GM23338 (cell line): ENCODE measurements around the gene ZNF708. TPM values are rescaled to one million over a fixed set of nuclear protein-coding genes. Genes with fewer than 3 reads are reported as not detected.

ENCODE experiments used
- CTCF ChIP-seq, 2 experiments: fragments of 200-600 bp in 1 of 2; sonication (generic) in 1 of 2; conservative IDR thresholded peaks; 2 replicates each; pipeline versions ENCODE4 v1.5.1 to v1.6.1; 2016 to 2017; ENCODE audit warnings: antibody characterized with exemption in 2 of 2, low read depth in 2 of 2, mild to moderate bottlenecking in 2 of 2, moderate library complexity in 1 of 2
- POLR2AphosphoS5 ChIP-seq: IDR thresholded peaks from 2 replicates; pipeline ENCODE4 v1.6.1; 2016; ENCODE audit warnings: antibody characterized with exemption, low read depth
- polyA plus RNA-seq: library from polyadenylated mRNA; unstranded; fragments of >200 nt; fragmentation: Nextera tagmentation; extraction: Ambion mirVana; gene quantifications from 2 replicates; pipeline ENCODE4 v1.2.1, GENCODE V29; 2016
- total RNA-seq: library from RNA; depleted of rRNA; stranded (reverse); fragments of >200 nt; shearing (Covaris generic); gene quantifications from 2 replicates; pipeline ENCODE4 v1.2.3, GENCODE V29; 2014; rRNA removed

ZNF708 gene
- total and polyA plus RNA-seq, 2 experiments from 2014 or later: 15.7 to 71.9 TPM

- TF ChIP-seq POLR2AphosphoS5 (no peak), CTCF (conservative IDR thresholded peaks at IDR 0.05; ENCODE audit: low read depth in 2 of 2) (peak; percentile 82 to 94)
Measured at GRCh38 chr19:21256722-21257121, 72.5 kb downstream of the ZNF708 start (continued).

Other genes with a start within 250 kb of the ZNF708 start
- gene ZNF714, start 247.2 kb downstream of the ZNF708 start, total RNA-seq: 51.5 and 83.2 TPM in 2 replicates
- gene ZNF714, start 247.2 kb downstream of the ZNF708 start, polyA plus RNA-seq: 37.3 and 43.5 TPM in 2 replicates
- gene ZNF431, start 187.4 kb downstream of the ZNF708 start, total RNA-seq: 47.5 and 48.4 TPM in 2 replicates
- gene ZNF431, start 187.4 kb downstream of the ZNF708 start, polyA plus RNA-seq: 12.6 and 18.0 TPM in 2 replicates
- gene ZNF738, start 29.6 kb upstream of the ZNF708 start, total RNA-seq: 137 and 138 TPM in 2 replicates
- gene ZNF738, start 29.6 kb upstream of the ZNF708 start, polyA plus RNA-seq: 138 and 151 TPM in 2 replicates
- 60.7 and 63.4 TPM in 2 replicates for gene ZNF493, start 67.7 kb upstream of the ZNF708 start, total RNA-seq
- 22.0 and 28.7 TPM in 2 replicates for gene ZNF493, start 67.7 kb upstream of the ZNF708 start, polyA plus RNA-seq
- gene ZNF429, start 176.2 kb upstream of the ZNF708 start, total RNA-seq: 18.9 and 21.2 TPM in 2 replicates
- gene ZNF429, start 176.2 kb upstream of the ZNF708 start, polyA plus RNA-seq: 12.6 and 13.4 TPM in 2 replicates